HG02642 (cell line): ENCODE results near the gene ZNF57.
"Not testable (repeated sequence)": the region's sequence is repeated elsewhere in the genome, so short reads cannot be mapped to it uniquely, and the experiment has no call there.

Source experiments
- ATAC-seq: cut with Tn5 transposase; IDR thresholded peaks from one replicate; pipeline ENCODE4 v1.9.1; 2021; ENCODE audit warnings: mild to moderate bottlenecking; ENCODE audit not compliant: unreplicated experiment, poor library complexity

The ZNF57 gene

GRCh38 chr19:2900296-2901252 is at the start of gene ZNF57:
Gene ZNF57, plus strand, starts transcription at chr19:2900928. Its CDS starts 118 bp downstream, at chr19:2901046.
- ATAC-seq: peak; percentile 97

GRCh38 chr19:2852598-2852997 is 48.1 kb upstream of the ZNF57 start:
- no peak for ATAC-seq

GRCh38 chr19:2853015-2853606 is 47.6 kb upstream of the ZNF57 start:
- no peak for ATAC-seq

DNA sequence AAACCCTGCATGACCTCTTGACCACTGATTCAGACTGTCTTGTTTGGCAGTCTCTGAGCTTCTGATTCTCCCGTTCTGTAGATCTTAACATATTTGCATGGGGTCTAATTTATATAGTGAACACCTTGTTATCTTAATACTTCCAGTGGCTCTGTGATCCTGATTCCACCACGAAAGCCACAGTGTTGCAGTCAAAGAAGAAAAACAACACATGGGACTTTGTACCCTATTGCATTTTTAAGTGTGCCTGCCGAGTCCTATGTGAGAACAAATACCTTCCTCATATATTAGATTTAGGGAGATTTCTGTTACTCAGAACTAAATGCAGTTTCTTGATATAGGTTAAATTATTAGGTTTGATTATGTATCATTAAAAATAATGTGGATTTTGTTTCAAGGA is 45.9 kb upstream of the ZNF57 start:
- ATAC-seq: no peak

GRCh38 chr19:2856457-2857050 is 44.2 kb upstream of the ZNF57 start:
- ATAC-seq: no peak

GRCh38 chr19:2858864-2859263 is 41.9 kb upstream of the ZNF57 start:
- no peak for ATAC-seq

DNA sequence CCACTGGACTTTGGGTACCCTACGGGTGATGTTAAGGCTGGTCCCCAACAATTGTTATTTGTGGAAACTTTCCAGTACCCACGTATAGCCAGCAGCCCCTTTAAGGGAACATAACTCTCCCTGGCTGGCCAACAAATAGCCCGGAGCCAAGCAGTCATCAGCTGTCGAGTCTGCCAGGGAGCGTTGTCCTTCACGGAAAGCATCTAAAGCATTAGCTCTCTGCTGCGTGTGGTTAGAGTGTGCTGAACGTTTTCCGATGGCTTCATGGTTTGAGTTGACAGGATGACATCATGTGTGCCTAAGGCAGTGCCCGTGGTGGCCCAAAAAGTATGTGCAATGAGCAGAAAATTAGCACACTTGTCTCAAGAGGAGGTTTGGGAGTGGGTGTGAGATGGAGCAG is 36.9 kb upstream of the ZNF57 start:
- no peak for ATAC-seq

- no peak for ATAC-seq
Observed at GRCh38 chr19:2865334-2866100, 35.2 kb upstream of the ZNF57 start.

GRCh38 chr19:2866495-2867024 is 34.2 kb upstream of the ZNF57 start:
- no peak for ATAC-seq

- ATAC-seq: no peak
Observed at GRCh38 chr19:2867025-2867991, 33.4 kb upstream of the ZNF57 start, which contains the start of gene ZNF556. Gene ZNF556, plus strand, starts transcription at chr19:2867335. Its CDS starts 87 bp downstream, at chr19:2867422.

DNA sequence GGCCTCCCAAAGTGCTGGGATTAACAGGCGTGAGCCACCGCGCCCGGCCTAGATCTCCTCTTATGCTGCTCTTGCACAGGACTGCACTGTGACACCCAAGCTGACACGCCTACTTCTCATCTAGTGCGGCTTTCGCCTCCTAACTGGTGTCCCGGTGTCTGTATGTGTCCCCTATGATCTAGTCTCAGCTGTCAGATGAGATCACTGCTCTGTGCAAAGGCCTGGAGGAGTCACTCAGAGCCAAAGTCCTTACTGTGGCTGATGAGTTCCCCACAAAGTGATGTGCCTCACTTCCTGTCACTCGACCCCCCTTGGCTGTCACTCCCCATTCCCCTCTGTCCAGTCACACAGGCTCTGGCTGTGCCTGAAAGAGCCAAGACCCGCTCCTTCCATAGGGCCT is 31.1 kb upstream of the ZNF57 start:
- ATAC-seq: no peak

DNA sequence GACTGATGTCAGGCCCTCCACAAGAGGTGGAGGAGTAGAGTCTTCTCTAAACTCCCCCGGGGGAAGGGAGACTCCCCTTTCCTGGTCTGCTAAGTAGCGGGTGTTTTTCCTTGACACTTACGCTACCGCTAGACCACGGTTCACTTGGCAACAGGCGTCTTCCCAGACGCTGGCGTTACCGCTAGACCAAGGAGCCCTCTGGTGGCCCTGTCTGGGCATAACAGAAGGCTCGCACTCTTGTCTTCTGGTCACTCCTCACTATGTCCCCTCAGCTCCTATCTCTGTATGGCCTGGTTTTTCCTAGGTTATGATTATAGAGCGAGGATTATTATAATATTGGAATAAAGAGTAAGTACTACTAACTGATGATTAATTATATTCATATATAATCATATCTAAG is 28.6 kb upstream of the ZNF57 start:
- ATAC-seq: not testable (repeated sequence)

GRCh38 chr19:2877398-2878331 is 23.1 kb upstream of the ZNF57 start:
- no peak for ATAC-seq

DNA sequence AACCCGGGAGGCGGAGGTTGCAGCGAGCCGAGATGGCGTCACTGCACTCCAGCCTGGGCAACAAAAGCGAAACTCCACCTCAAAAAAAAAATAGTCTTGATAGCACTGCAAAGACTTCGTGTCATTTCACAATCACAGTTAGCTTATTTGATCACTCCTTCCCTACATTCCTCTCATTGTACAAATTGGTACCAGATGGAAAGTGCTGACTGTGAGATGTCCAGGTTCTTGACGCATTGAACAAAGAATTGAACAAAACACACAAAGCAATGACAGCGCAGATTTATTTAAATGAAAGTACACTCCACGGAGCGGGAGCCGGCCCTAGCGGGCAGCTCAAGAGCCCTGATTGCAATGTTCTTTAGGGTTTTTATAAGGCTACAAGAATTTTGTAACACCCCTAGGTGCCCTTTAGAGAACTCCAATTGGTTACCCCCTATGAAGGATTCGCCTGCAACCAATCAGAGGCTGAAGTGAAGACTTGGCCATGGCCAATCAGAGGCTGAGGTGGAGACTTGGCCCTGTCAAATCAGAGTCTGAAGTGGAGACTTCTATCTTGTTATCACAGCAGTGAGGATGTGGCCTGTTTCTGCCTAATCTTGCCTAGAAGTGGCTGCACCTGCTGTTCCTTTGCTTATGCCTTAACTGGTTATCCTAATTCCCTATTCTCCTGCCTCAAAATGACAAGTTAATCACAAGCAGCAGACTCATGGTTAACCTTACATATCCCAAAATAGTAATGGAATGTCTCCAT is 16.9 kb upstream of the ZNF57 start:
- no peak for ATAC-seq

DNA sequence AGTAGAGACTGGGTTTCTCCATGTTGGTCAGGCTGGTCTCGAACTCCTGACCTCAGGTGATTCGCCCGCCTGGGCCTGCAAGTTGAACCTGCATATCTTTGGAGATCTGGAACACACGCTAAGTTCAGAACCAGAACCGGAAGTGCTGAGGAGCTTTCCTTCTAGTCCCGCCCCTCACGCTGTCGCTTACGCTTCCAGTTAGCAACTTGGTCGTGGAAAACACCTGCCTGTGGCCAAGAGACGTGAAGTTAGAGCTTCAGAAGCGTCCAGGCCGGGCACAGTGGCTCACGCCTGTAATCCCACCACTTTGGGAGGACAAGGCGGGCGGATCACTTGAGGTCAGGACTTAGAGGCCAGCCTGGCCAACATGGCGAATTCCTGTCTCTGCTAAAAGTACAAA is 15.0 kb upstream of the ZNF57 start:
- no peak for ATAC-seq

- ATAC-seq: no peak
Observed at GRCh38 chr19:2887391-2887914, 13.3 kb upstream of the ZNF57 start.

GRCh38 chr19:2888731-2889224 is 11.9 kb upstream of the ZNF57 start:
- no peak for ATAC-seq
